ENCODE measurements around the gene TMEM81.

The TMEM81 gene

DNA sequence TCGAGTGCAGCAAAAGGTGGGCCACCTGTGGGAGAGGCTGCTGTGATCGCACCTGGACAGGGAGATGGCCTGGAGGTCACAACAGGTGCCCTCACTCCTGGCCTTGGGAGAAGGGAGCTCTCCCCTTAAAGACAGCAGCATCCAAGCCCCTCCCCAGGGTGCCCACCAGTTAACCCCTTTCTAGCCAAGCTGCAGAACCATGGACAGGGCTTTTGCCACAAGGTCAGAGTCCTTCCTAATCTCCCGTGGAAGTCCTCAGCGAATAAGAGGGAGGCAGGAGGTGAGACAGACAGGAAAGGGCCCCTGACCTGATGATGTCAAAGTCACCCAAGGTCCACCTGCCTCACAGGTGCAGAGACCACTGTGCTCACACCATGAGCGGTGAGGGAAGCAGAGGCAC lies 39.5 kb downstream of the TMEM81 start:
- no peak for DNase-seq (ENCODE audit: low read depth)
- no peak overlapping the region for H3K4me3 ChIP-seq (ENCODE audit: low read depth, low read length)
- no peak for TF ChIP-seq POLR2A (IDR thresholded peaks at IDR 0.05; ENCODE audit: extremely low read depth, insufficient read length)
- TF ChIP-seq, protein P1, sequence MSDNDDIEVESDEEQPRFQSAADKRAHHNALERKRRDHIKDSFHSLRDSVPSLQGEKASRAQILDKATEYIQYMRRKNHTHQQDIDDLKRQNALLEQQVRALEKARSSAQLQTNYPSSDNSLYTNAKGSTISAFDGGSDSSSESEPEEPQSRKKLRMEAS (IDR thresholded peaks at IDR 0.05; ENCODE audit: low read depth, low read length) = no peak
- no peak for TF ChIP-seq MYC (IDR thresholded peaks at IDR 0.05; ENCODE audit: low read depth, low read length)
- TF ChIP-seq, protein P2, sequence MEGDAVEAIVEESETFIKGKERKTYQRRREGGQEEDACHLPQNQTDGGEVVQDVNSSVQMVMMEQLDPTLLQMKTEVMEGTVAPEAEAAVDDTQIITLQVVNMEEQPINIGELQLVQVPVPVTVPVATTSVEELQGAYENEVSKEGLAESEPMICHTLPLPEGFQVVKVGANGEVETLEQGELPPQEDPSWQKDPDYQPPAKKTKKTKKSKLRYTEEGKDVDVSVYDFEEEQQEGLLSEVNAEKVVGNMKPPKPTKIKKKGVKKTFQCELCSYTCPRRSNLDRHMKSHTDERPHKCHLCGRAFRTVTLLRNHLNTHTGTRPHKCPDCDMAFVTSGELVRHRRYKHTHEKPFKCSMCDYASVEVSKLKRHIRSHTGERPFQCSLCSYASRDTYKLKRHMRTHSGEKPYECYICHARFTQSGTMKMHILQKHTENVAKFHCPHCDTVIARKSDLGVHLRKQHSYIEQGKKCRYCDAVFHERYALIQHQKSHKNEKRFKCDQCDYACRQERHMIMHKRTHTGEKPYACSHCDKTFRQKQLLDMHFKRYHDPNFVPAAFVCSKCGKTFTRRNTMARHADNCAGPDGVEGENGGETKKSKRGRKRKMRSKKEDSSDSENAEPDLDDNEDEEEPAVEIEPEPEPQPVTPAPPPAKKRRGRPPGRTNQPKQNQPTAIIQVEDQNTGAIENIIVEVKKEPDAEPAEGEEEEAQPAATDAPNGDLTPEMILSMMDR (IDR thresholded peaks at IDR 0.05; ENCODE audit: low read depth, low read length) = no peak

DNA sequence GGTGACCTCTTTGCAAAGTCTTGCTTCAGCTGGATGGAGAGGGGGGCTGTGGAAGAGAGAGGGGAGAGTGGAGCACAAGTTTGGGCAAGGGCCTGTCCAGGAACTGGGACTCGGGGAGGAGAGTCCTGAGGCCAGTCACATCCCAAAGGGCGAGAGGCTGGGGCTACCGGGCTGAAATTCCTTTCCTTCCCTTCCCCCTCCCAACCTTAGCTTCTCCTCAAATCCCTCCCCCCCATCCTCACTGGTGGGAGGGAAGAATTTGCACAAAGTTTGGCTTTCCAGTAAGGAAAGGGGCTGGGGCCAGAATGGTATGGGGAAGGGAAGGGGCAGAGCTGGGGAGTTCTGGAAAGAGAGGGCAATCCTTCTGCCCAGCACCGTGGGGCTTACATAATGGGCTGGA lies 40.4 kb downstream of the TMEM81 start:
- no peak overlapping the region for H3K4me3 ChIP-seq (ENCODE audit: low read depth, low read length)
- no peak for DNase-seq (ENCODE audit: low read depth)
- TF ChIP-seq, protein P1 (IDR thresholded peaks at IDR 0.05; ENCODE audit: low read depth, low read length) = no peak
- TF ChIP-seq, protein P2 (IDR thresholded peaks at IDR 0.05; ENCODE audit: low read depth, low read length) = no peak
- TF ChIP-seq POLR2A (IDR thresholded peaks at IDR 0.05; ENCODE audit: extremely low read depth, insufficient read length) (no peak), MYC (IDR thresholded peaks at IDR 0.05; ENCODE audit: low read depth, low read length) (no peak)

DNA sequence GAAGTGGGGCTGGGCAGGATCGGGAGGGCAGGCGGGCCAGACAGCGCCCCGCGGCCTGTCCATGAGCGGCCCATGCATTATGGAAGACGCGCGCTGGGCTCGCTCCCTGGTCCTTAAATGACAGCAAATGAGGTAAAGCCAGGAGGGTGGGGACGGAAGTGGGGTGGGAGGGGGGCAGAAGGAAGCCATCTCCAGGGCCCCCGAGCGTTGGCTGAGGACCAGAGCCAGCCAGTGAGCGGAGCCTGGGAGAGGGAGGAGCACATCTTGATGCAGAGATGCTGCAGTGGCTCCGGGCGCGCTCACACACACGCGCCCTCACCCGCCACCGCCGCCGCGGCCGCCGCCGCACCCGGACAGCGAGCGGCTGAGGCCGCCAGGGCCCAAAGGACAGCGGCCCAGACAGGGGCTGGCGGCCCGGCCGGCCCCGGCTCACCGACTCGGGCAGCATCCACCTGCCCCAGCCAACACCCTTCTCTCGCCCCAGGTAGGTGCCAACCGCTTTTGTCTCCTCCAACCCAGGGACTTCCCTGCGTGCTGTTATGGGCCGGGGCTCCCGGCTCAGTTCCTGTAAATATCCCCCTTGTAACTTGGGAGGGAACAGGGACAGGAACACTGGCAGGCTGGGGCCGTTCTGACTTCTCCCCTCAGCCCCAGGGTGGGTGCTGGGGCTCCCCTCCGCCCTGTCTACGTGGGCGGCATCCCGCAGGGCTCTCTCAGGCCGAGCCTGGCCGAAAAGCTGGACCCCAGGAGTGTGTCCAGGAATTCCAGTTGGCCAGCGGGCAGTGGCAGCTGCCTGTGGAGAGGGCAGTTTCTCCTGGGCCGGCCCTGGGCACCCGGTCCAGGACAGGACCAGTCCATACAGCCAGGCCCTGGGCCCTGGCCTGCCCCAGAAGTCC lies 41.1 kb downstream of the TMEM81 start, which contains the start of gene CNTN2:
CNTN2 (plus strand) TSS at position 302 of the 896 bp plus-strand sequence. CDS start 9,974 bp downstream, outside the sequence.
- H3K4me3 ChIP-seq (ENCODE audit: low read depth, low read length) = no peak within 1 kb of the TSS
- TF ChIP-seq, protein P2 (IDR thresholded peaks at IDR 0.05; ENCODE audit: low read depth, low read length) = no peak
- TF ChIP-seq, protein P1 (IDR thresholded peaks at IDR 0.05; ENCODE audit: low read depth, low read length) = no peak
- TF ChIP-seq MYC (IDR thresholded peaks at IDR 0.05; ENCODE audit: low read depth, low read length) (no peak), POLR2A (IDR thresholded peaks at IDR 0.05; ENCODE audit: extremely low read depth, insufficient read length) (no peak)
- no peak for DNase-seq (ENCODE audit: low read depth)

DNA sequence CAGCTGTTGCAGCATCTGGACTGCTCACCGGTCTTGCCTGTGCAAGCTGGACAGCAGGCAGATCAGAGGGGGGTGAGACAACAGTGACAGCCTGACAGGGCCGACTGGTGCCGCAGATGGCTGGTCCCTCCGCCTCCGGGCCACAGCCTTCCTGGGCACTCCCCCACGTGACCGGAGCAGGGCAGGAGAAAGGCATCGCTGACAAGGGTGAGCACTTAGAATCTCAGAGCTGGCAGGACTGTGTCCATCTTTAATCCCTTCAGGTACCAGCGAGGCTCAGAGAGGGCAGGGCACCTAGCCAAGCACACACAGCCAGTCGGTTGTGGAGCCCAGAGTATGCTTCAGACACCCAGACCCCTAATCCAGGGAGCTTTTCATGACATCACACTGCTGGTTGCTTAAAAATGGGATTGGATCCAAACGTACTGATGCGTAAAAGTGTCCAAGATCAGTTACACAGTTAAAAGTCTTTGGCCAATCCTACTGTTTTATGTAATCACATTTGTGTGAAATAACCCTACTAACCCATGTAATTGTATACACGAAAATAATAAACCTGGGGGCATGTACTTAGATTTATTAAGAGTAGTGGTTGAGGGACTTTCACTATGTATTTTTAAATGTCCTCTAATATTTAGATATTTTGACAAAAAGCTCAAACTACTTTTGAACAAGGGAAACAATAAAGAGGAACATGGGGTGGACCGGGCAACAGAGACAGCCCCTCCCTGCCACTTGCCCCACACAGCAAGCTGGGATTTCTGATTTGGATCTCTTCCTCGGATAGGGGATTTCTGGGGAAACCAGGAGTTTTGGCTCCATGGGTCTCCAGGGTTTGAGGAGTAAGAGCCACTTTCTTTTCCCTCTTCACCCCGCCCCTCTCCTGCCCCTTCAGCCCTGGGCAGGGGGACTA lies 42.0 kb downstream of the TMEM81 start:
- TF ChIP-seq MYC (IDR thresholded peaks at IDR 0.05; ENCODE audit: low read depth, low read length) (no peak), POLR2A (IDR thresholded peaks at IDR 0.05; ENCODE audit: extremely low read depth, insufficient read length) (no peak)
- TF ChIP-seq, protein P2 (IDR thresholded peaks at IDR 0.05; ENCODE audit: low read depth, low read length) = no peak
- TF ChIP-seq, protein P1 (IDR thresholded peaks at IDR 0.05; ENCODE audit: low read depth, low read length) = no peak
- no peak for DNase-seq (ENCODE audit: low read depth)
- no peak overlapping the region for H3K4me3 ChIP-seq (ENCODE audit: low read depth, low read length)

DNA sequence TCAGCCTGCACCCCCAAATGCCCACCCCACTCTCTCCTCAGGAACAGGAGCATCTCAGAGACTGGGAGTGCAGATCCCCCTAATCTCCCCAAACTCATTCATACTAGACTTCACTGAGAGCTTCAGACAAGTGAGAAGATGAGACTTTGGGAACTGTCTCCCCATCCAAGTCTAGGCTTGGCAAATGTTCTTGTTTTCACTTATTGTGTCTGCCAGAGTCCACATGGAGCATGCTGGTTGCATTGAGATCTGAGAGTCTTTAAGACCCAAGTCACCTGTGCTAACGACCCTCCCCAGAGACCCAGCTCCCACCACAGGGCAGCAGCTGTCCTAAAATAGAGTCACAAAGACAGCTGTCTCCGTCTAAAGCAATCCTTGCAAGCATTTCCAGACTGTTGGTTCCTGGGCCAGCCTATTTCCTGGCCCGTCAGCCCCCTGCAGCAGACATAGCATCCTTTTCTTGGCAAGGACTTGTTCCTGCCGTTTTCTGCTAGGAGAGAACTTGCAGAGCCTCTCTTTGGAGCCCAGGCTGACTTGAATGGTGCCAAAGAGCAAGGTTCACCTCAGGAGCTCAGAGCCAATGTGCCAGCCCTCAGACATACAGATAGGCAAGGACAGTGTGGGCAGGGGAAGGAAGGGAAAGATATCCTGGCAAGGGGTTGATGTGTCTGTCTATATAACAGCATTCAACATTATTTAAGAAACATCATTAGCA lies 43.1 kb downstream of the TMEM81 start:
- TF ChIP-seq, protein P1 (IDR thresholded peaks at IDR 0.05; ENCODE audit: low read depth, low read length) = no peak
- TF ChIP-seq POLR2A (IDR thresholded peaks at IDR 0.05; ENCODE audit: extremely low read depth, insufficient read length) (no peak), MYC (IDR thresholded peaks at IDR 0.05; ENCODE audit: low read depth, low read length) (no peak)
- TF ChIP-seq, protein P2 (IDR thresholded peaks at IDR 0.05; ENCODE audit: low read depth, low read length) = no peak
- H3K4me3 ChIP-seq (ENCODE audit: low read depth, low read length) = no peak overlapping the region

More for the DNA sequence above, 43.1 kb downstream of the TMEM81 start:
- DNase-seq (ENCODE audit: low read depth) = no peak

Measured in NB4 (cell line).